Choroid plexus epithelial cell (primary cell): Measurements from ENCODE around the gene TMEM141.

Experiments used
- DNase-seq: peaks from one replicate; pipeline ENCODE4 v3.0.0-alpha.2; 2010; ENCODE audit warnings: low read depth
- H3K4me3 ChIP-seq: 2 replicates; pipeline ENCODE4 v1.5.1; 2011; ENCODE audit warnings: low read depth, mild to moderate bottlenecking, control low read depth, low read length, moderate library complexity
- TF ChIP-seq, protein P1 (sequence below): conservative IDR thresholded peaks from 2 replicates; pipeline ENCODE4 v1.5.1; 2011; ENCODE audit warnings: low read depth, mild to moderate bottlenecking, control low read depth, inconsistent platforms, low read length, moderate library complexity

The TMEM141 gene

DNA sequence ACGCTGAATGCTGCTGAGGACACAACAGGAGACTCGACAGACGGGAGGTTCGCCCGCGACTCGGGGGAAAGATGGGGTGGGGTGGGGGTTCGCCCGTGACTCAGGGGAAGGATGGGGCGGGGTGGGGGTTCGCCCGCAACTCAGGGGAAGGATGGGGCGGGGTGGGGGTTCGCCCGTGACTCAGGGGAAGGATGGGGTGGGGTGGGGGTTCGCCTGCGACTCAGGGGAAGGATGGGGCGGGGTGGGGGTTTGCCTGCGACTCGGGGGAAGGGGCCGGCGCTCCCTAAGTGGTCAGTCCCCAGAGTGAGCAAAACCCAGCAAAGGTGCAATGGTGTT lies 45.0 kb upstream of the TMEM141 start:
- DNase-seq = no peak
- TF ChIP-seq, protein P1, sequence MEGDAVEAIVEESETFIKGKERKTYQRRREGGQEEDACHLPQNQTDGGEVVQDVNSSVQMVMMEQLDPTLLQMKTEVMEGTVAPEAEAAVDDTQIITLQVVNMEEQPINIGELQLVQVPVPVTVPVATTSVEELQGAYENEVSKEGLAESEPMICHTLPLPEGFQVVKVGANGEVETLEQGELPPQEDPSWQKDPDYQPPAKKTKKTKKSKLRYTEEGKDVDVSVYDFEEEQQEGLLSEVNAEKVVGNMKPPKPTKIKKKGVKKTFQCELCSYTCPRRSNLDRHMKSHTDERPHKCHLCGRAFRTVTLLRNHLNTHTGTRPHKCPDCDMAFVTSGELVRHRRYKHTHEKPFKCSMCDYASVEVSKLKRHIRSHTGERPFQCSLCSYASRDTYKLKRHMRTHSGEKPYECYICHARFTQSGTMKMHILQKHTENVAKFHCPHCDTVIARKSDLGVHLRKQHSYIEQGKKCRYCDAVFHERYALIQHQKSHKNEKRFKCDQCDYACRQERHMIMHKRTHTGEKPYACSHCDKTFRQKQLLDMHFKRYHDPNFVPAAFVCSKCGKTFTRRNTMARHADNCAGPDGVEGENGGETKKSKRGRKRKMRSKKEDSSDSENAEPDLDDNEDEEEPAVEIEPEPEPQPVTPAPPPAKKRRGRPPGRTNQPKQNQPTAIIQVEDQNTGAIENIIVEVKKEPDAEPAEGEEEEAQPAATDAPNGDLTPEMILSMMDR = no peak
- no peak overlapping the region for H3K4me3 ChIP-seq

DNA sequence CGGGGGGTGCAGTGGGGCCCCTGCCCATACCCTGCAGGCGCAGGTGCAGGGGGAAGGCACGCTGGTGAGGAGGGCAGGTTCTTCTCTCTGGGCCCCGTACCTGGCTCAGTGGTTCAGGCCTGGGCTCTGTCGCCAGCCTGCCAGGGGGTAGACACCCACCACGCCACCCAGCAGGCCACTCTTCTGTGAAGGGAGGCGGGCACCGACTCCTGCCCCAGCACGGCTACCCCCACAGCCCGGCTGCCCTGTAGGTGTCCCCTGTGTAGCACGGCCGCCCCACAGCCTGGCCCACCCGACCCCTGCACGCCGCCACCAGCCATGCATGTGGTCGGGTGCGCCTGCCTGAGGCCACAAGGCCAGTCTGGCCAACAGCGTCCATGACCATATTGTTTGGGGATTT lies 44.5 kb upstream of the TMEM141 start:
- TF ChIP-seq, protein P1 = no peak
- H3K4me3 ChIP-seq = no peak overlapping the region

DNA sequence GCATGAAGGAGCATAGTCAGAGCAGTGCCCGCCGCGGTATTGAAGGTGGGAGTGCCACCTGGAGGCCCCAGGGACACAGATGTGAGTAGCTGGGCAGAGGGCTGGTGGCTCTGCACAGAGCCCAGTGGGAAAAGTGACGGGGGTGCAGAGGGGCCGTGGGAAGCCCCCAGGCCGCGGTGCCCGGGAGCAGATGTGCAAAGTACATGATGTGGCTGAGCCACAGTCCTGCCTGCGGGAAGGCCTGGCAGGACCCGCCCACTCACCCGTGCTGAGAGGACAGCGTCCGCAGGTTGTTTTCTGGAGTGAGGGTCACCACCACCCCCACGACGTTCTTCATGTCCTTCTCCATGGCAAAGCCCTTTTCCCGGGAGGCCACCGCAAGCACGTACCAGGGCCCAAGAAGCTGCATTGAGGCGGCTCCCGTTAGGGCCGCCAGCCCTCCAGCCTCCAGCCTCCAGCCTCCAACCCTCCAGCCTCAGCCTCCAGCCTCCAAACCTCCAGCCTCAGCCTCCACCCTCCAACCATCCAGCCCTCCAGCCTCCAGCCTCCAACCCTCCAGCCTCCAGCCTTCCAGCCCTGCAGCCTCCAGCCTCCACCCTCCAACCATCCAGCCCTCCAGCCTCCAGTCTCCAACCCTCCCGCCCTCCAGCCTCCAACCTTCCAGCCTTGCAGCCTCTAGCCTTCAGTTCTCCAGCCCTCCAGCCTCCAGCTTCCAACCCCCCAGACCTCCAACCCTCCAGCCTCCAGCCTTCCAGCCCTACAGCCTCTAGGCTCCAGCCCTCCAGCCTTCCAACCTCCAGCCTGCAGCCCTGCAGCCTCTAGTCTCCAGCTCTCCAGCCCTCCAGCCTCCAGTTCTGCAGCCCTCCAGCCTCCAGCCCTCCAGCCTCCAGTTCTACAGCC lies 43.7 kb upstream of the TMEM141 start:
- TF ChIP-seq, protein P1 = no peak
- no peak overlapping the region for H3K4me3 ChIP-seq
- no peak for DNase-seq

More for the DNA sequence above, 44.5 kb upstream of the TMEM141 start:
- no peak for DNase-seq

DNA sequence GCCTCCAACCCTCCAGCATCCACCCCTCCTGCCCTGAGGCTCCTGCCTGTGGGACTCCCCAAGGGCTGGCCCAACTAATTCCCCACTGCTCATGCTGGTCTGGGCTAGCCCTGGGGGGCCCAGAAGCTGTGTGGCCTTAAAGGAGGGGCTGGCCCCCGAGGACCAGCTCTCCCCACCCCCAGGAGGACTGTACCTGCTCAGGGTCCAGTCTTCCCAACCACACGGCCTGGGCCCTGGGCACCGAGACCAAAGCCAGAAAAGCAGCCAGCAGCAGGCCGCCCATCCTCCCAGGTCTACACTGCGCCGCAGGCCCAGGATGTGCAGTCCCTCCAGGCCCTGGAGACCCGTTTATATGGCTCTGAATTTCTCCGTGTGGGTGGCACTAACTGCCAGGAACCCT lies 42.9 kb upstream of the TMEM141 start, which contains the start of gene LCN6:
LCN6 (minus strand) TSS at position 325 of the 400 bp plus-strand sequence; CDS start at position 283, 42 bp downstream.
- no peak for DNase-seq
- TF ChIP-seq, protein P1 = no peak
- H3K4me3 ChIP-seq = no peak within 1 kb of the TSS

DNA sequence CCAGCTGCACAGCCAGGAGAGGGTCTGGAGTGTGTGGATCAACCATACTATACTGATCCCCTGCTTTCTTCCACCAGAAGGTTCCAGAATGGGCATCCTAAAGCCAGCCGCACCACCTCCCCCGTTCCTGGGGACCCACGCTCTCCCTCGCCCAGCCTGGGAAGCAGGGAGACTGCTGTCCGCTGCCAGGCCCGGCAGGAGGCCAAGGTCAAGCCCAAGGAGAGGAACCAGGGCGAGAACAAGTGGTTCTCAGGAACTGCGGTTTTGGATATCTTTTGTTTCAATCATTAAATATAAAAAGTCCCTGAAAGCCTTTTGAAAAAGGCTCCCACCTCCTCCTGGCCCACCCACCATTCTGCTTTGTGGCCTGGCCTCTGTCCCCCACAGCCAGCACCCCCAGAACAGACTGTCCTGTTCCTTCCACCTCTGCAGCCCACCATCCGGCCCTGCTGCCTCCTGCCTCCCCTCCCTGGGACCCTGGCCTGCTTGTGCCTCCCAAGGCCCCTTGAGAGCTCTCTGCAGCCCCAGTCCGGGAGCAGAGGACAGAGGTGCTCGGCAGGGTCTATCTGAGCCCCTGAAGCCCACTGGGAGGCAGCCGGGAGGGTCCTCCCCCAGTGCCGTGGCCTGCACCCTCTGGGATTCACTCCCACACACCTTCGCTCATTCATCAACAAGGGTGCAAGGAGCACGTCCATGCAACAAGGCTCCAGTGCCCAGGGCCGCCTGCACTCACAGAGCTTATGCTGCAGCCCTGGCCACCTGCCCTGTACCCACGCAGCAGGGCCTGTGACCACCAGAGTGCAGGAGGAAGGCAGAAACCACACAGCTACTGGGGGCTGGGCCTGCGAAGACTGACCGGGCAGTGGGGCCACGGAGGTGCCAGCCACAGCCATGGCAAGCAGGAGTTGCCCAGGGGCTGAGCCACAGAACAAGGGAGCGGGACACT lies 42.2 kb upstream of the TMEM141 start:
- DNase-seq = no peak
- H3K4me3 ChIP-seq = no peak overlapping the region
- TF ChIP-seq, protein P1 = no peak

DNA sequence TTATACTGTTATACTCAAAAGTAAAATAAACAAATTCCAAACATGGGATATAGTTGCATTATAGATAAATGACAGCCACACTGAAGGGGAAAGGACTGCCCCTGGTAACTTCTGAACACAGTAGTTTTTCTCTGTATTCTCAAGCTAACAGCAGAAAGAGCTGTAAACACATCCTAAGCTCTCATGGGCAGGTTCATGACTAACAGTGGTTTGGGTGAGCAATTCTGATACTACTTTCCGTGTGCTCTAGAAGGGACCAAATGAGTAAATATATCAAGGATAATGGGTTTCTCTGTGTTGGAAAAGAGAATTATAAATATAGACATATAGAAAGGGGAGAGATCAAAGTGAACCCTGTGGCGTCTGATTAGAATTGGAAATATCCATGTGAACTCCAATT lies 40.6 kb upstream of the TMEM141 start:
- H3K4me3 ChIP-seq = no peak overlapping the region
- TF ChIP-seq, protein P1 = no peak
- DNase-seq = no peak
